Measurements from ENCODE around the gene CNOT3. TPM values are rescaled to one million over a fixed set of nuclear protein-coding genes. Genes with fewer than 3 reads are reported as not detected.

The CNOT3 gene
- total RNA-seq, 1 experiment from 2014 or later, result 41.1 TPM

DNA sequence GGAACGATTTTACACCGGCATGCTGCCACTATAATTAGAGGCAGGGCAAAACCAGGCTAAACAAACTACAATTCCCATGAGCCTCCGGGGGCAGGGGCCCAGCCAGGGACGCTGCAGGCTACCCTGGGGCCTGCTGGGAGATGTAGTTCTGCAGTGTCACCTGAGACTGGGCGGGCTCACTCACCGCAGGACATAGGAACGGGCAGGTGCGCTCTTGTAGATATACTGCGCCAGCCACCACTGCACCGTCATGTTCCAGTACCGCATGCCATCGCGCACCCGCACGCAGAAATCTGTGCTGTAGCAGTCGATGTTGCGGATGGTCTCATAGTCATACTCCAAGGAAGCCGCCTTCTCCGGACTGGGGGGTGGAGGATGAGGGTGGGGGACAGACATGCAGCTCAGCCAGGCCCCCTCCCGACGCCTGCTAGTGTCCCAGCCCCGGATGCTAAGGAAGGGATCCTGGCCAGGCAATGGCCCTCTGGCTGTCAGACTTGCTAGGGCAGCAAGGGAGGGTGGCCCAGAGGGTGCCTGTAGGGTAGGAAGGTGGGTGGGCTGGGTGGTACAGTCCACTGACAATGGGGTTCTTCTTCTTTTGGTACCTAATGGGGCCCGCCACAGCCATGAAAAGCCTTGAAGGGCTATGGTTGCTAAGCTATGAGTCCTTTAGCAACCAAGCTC lies 41.2 kb downstream of the CNOT3 start:
- no peaks in the 10 kb centered on the region for H3K9me2 ChIP-seq (replicated peaks; ENCODE audit: low read length)
- H3K9me3 ChIP-seq (ENCODE audit: low read length), result no peaks in the 10 kb centered on the region
- no TSS peak for BruUV-seq (replicated peaks)
- H4K20me1 ChIP-seq (ENCODE audit: low read length), result no peaks in the 10 kb centered on the region
- H3K79me2 ChIP-seq (ENCODE audit: low read length), result no peaks in the 10 kb centered on the region
- H3K4me3 ChIP-seq (ENCODE audit: low read length), result no peak overlapping the region
- no peak overlapping the region for H3K9ac ChIP-seq (ENCODE audit: low read length)
- DNase-seq (peak; percentile 42), ATAC-seq (peak; percentile 68; the same call in 1 of the 2 replicates)
- TF ChIP-seq, protein P1, sequence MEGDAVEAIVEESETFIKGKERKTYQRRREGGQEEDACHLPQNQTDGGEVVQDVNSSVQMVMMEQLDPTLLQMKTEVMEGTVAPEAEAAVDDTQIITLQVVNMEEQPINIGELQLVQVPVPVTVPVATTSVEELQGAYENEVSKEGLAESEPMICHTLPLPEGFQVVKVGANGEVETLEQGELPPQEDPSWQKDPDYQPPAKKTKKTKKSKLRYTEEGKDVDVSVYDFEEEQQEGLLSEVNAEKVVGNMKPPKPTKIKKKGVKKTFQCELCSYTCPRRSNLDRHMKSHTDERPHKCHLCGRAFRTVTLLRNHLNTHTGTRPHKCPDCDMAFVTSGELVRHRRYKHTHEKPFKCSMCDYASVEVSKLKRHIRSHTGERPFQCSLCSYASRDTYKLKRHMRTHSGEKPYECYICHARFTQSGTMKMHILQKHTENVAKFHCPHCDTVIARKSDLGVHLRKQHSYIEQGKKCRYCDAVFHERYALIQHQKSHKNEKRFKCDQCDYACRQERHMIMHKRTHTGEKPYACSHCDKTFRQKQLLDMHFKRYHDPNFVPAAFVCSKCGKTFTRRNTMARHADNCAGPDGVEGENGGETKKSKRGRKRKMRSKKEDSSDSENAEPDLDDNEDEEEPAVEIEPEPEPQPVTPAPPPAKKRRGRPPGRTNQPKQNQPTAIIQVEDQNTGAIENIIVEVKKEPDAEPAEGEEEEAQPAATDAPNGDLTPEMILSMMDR (conservative IDR thresholded peaks at IDR 0.05; ENCODE audit: low read depth, low read length), result no peak
- TF ChIP-seq EZH2 (IDR thresholded peaks at IDR 0.05; ENCODE audit: low read length, unreplicated experiment), result no peak
- TF ChIP-seq EZH2phosphoT487 (IDR thresholded peaks at IDR 0.05; ENCODE audit: borderline replicate concordance, low read length), result no peak
- no peaks in the 10 kb centered on the region for H3K4me1 ChIP-seq (ENCODE audit: insufficient read depth, low read length)
- ChIA-PET POLR2A (ENCODE audit: unreplicated experiment) (no interaction called here), CTCF (no interaction called here)
- H3K4me2 ChIP-seq (ENCODE audit: low read length), result no peak overlapping the region
- intact Hi-C loops (cut with micrococcal nuclease), result no loop called here
- peaks cover 21% of the 10 kb centered on the region for H3K36me3 ChIP-seq (ENCODE audit: low read depth, low read length)
- no peaks in the 10 kb centered on the region for H3F3A ChIP-seq (ENCODE audit: low read length, unreplicated experiment)
- H3K27ac ChIP-seq (ENCODE audit: low read length), result no peak overlapping the region
- no peak overlapping the region for H2AFZ ChIP-seq (ENCODE audit: low read length)
- H3K27me3 ChIP-seq (ENCODE audit: low read length), result no peaks in the 10 kb centered on the region

GRCh38 chr19:54179262-54179852 lies 41.8 kb downstream of the CNOT3 start:
- Histone ChIP-seq H3K27ac (ENCODE audit: low read length) (no peak overlapping the region), H3K9ac (ENCODE audit: low read length) (no peak overlapping the region), H3K36me3 (ENCODE audit: low read depth, low read length) (peaks cover 24% of the 10 kb centered on the region), H3K4me3 (ENCODE audit: low read length) (no peak overlapping the region), H3K9me2 (replicated peaks; ENCODE audit: low read length) (no peaks in the 10 kb centered on the region), H3K4me2 (ENCODE audit: low read length) (no peak overlapping the region), H3K79me2 (ENCODE audit: low read length) (no peaks in the 10 kb centered on the region), H3K27me3 (ENCODE audit: low read length) (no peaks in the 10 kb centered on the region), H3F3A (ENCODE audit: low read length, unreplicated experiment) (no peaks in the 10 kb centered on the region), H4K20me1 (ENCODE audit: low read length) (no peaks in the 10 kb centered on the region), H2AFZ (ENCODE audit: low read length) (no peak overlapping the region), H3K4me1 (ENCODE audit: insufficient read depth, low read length) (no peaks in the 10 kb centered on the region), H3K9me3 (ENCODE audit: low read length) (no peaks in the 10 kb centered on the region)
- POLR2A ChIA-PET (ENCODE audit: unreplicated experiment), result no interaction called here
- ATAC-seq (no peak), DNase-seq (peak; percentile 1)
- CTCF ChIA-PET, result no interaction called here
- TF ChIP-seq, protein P1 (conservative IDR thresholded peaks at IDR 0.05; ENCODE audit: low read depth, low read length), result no peak
- TF ChIP-seq EZH2 (IDR thresholded peaks at IDR 0.05; ENCODE audit: low read length, unreplicated experiment) (no peak), EZH2phosphoT487 (IDR thresholded peaks at IDR 0.05; ENCODE audit: borderline replicate concordance, low read length) (no peak)
- intact Hi-C loops (cut with micrococcal nuclease), result no loop called here
- BruUV-seq (replicated peaks), result TSS peak; percentile 31

DNA sequence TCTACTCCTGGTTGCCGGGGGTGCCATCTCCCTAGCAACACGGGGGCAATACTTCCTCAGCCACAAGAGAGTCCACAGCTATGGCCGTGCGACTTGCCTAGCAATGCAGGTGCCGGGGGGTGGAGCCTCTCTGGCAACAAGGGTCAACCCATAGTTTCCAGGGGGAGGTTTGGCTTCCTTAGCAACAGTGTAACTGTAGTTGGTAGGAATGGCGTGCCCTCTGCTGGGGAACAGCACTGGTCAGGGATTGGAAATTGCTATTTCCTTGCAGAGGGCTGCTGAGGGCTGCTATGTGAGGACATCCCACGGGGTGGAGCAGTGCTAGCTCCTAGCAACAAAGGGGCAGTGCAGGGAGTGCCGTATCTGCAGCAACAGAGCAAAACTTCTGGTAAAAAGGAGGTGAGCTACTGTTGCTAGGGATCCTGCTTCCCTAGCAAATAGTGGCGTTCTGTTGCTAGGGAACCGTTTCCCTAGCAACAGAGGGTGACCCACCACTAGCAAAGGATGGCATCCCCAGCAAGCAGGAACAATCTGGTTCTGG lies 42.4 kb downstream of the CNOT3 start:
- POLR2A ChIA-PET (ENCODE audit: unreplicated experiment), result no interaction called here
- Histone ChIP-seq H3K9me2 (replicated peaks; ENCODE audit: low read length) (no peaks in the 10 kb centered on the region), H3K79me2 (ENCODE audit: low read length) (no peaks in the 10 kb centered on the region), H2AFZ (ENCODE audit: low read length) (no peak overlapping the region), H3F3A (ENCODE audit: low read length, unreplicated experiment) (no peaks in the 10 kb centered on the region), H3K9me3 (ENCODE audit: low read length) (no peaks in the 10 kb centered on the region), H4K20me1 (ENCODE audit: low read length) (no peaks in the 10 kb centered on the region), H3K27me3 (ENCODE audit: low read length) (no peaks in the 10 kb centered on the region), H3K27ac (ENCODE audit: low read length) (no peak overlapping the region), H3K36me3 (ENCODE audit: low read depth, low read length) (peaks cover 25% of the 10 kb centered on the region), H3K4me2 (ENCODE audit: low read length) (no peak overlapping the region), H3K4me1 (ENCODE audit: insufficient read depth, low read length) (no peaks in the 10 kb centered on the region), H3K9ac (ENCODE audit: low read length) (no peak overlapping the region), H3K4me3 (ENCODE audit: low read length) (no peak overlapping the region)
- intact Hi-C loops (cut with micrococcal nuclease), result no loop called here
- TF ChIP-seq, protein P1 (conservative IDR thresholded peaks at IDR 0.05; ENCODE audit: low read depth, low read length), result 0 out of 2 replicates have a peak, but pooled peaks have one; percentile 17
- TF ChIP-seq EZH2phosphoT487 (IDR thresholded peaks at IDR 0.05; ENCODE audit: borderline replicate concordance, low read length), result no peak
- no peak for TF ChIP-seq EZH2 (IDR thresholded peaks at IDR 0.05; ENCODE audit: low read length, unreplicated experiment)
- CTCF ChIA-PET, result interaction anchor here (0.7 kb wide), 1 partner anchor 86 kb away, joined by 3 read pairs; no protein-coding TSS in a partner anchor
- BruUV-seq (replicated peaks), result no TSS peak
- peak; percentile 62 for ATAC-seq
- peak; percentile 16 for DNase-seq
